Erythroblast (primary cell): ENCODE results near the gene CD300C.
"Not testable (repeated sequence)": the region's sequence is repeated elsewhere in the genome, so short reads cannot be mapped to it uniquely, and the experiment has no call there.

ENCODE experiments used
- DNase-seq, 2 experiments: peaks; one replicate each; lab custom pipeline; 2025; lab: John Stamatoyannopoulos, UW
- GATA1 ChIP-seq: IDR thresholded peaks from 2 replicates; pipeline ENCODE4 v1.6.1; 2011; ENCODE audit warnings: low read depth, mild to moderate bottlenecking, control low read depth, low read length, moderate library complexity
- POLR2A ChIP-seq: IDR thresholded peaks from 2 replicates; pipeline ENCODE4 v1.6.1; 2011; ENCODE audit warnings: mild to moderate bottlenecking, low read length

The CD300C gene

DNA sequence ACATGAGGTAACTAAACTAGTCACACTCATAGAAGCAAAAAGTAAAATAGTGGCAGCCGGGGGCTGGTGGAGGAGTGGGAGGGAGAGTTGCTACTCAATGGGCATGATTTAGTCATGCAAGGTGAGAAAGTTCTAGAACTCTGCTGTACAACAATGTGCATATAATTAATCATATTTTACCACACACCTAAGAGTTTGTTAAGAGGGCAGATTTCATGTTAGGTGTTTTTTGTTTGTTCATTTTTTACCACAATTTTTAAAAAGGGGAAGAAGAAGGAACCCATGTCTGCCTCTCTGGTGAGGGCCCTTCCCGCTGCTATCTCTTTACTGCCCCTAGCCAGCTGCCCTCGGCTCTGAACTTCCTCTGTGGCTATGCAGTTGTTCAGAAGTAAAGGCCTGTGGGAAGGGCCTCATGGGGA, 25.9 kb downstream of the CD300C start:
- TF ChIP-seq POLR2A: no peak
- TF ChIP-seq GATA1: no peak
- no peak for DNase-seq

DNA sequence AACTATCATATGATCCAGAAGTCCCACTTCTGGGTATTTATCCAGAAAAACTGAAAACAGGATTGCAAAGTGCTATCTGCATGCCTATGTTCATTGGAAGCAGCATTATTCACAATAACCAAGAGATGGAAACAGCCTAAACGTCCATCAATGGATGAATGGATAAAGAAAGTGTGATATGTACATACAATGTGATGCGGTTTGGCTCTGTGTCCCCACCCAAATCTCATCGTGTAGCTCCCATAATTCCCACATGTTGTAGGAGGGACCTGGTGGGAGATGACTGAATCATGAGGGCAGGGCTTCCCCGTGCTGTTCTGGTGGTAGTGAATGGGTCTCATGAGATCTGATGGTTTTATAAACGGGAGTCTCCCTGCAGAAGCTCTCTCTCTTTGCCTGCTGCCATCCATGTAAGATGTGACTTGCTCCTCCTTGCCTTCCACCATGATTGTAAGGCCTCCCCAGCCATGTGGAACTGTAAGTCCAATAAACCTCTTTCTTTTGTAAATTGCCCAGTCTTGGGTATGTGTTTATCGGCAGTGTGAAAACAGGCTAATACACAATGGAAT, 27.4 kb downstream of the CD300C start:
- DNase-seq: not testable (repeated sequence)

DNA sequence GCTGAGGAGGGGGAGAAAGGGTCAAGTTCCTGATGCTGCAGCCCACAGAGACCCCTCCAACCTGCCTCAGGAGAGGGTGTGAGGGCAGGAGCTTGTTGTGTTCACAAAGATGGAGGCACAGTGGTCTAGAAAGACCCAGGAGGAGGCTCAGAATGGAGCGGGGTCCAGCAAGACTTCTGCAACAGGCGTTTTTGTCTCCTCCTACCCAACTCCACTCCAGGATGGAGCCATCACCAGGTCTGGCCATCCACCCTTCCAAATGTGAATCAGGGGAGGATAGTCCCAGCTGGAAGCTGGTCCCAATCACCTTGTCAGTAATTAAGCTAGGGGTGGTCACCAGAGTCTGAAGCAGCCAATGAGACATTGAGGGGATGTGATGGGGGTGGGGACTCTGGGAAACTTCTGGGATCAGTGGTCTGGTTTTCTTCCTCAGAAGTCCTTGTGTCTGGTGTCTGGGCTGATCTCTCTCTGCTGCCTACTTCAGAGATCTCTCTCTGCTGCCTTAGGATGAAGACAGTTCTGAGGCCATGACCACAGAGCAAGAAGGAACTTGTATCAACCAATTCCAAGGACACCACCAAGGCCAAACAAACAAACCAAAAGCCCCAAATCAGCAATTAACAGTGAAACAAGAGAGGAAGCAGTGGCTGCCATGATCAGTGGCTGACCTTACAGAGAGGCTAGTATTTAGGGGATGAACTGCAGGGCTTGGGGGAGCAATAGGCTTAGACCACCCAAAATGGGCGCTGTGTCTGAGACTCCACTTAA, 29.2 kb downstream of the CD300C start:
- DNase-seq: no peak
- TF ChIP-seq GATA1 (no peak), POLR2A (no peak)

DNA sequence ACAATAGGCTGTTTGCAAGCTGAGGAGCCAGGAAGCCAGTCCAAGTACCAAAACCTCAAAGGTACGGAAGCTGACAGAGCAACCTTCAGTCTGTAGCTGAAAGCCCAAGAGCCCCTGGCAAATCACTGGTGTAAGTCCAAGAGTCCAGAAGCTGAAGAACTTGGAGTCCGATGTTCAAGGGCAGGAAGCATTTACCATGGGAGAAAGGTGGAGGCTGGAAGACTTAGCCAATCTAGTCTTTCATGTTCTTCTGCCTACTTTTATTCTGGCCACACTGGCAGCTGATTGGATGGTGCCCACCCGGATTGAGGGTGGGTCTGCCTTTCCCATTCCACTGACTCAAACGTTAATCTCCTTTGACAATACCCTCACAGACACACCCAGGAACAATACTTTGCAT, 30.0 kb downstream of the CD300C start:
- TF ChIP-seq POLR2A: no peak
- DNase-seq: no peak

DNA sequence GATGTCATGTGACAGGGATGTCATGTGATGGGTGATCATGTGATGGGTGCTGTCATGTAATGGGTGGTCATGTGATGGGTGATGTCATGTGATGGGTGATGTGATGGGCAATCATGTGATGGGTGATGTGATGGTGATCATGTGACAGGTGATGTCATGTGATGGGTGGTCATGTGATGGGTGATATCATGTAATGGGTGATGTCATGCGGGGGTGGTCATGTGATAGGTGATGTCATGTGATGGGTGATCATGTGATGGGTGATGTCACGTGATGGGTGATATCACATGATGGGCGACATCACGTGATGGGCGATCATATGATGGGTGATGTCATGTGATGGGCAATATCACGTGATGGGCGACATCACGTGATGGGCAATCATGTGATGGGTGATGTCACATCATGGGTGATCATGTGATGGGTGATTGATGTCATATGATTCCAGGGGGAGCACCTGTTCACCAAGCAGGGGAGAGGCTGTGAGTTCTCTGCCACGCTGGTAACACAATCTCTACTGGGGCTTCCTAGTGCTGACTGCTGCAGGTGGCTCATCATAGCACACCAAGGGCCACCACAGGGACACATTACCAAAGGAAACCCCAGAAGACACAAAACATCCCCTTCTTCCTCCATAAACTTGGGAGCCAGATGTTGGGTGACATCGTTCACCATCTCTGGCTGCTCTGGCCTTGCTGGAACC, 31.1 kb downstream of the CD300C start:
- TF ChIP-seq GATA1: no peak
- no peak for DNase-seq

DNA sequence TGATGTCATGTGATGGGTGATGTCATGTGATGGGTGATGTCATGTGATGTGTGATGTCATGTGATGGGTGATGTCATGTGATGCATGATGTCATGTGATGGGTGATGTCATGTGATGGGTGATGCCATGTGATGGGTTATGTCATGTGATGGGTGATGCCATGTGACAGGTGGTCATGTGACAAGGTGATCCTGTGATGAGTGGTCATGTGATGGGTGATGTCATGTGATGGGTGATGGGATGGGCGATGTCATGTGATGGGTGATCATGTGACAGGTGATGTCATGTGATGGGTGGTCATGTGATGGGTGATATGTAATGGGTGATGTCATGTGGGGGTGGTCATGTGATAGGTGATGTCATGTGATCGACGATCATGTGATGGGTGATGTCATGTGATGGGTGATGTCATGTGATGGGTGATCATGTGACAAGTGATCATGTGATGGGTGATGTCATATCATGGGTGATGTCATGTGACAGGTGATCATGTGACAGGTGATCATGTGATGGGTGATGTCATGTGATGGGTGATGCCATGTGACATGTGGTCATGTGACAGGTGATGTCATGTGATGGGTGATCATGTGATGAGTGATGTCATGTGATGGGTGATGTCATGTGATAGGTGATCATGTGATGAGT, 31.8 kb downstream of the CD300C start:
- peak; percentile 88 to 91 for DNase-seq
- TF ChIP-seq GATA1 (no peak), POLR2A (no peak)

DNA sequence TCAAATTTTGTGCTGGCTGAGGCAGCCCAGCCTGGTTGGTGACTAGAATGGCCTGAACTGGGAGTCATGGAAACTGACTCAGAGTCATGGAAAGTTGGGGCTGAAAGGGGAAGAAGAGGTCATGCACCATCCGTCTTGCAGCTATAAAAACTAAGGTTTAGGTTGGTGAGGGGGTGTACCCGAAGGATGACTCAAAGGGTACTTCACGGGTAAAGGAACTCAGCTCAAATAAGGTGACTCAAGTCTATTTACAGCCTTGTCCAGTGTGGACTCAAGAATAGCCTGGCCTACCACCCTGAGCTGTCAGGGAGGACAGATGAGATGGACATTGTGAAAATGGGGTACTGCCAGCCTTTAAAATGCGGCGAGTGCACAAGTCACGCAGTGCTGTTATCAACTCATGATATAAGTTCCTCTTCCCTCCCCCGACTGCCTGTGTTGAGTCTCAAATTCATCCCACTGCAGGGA, 33.3 kb downstream of the CD300C start:
- peak in 1 of 2 experiments; percentile 21 for DNase-seq
- TF ChIP-seq POLR2A: no peak
- TF ChIP-seq GATA1: no peak

DNA sequence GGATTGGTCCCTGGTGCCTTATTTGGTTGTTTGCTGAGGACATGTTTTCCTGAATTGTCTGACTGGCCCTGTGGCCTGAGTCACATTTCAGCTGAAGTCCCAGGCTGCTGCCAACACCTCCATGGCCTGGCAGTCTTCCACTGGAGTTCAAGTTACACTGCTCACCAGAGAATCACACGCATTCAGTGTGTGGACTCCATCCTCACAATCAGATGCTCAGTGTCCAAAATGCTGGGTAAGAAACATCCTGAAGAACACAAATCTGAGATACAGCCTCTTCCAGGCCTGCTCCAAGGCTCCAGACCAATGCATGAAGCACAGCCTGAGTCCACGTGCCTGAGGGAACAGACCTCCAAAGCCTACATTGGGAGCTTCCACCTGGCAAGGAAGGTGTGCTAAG, 33.9 kb downstream of the CD300C start:
- DNase-seq: no peak
- TF ChIP-seq GATA1 (no peak), POLR2A (no peak)

DNA sequence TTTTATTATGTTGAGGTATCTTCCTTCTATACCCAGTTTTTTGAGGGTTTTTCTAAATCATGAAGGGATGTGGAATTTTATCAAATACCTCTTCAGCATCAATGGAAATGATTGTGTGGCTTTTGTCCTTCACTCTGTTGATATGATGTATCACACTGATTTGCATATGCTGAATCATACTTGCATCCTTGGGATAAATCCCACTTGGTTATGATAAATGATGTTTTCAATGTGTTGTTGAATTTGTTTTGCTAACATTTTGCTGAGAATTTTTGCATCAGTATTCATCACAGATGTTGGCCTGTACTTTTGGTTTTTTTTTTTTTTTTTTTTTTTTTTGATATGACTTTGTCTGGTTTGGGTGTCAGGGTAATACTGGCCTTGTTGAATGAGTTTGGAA, 37.8 kb downstream of the CD300C start:
- TF ChIP-seq GATA1 (no peak), POLR2A (no peak)
- no peak for DNase-seq

DNA sequence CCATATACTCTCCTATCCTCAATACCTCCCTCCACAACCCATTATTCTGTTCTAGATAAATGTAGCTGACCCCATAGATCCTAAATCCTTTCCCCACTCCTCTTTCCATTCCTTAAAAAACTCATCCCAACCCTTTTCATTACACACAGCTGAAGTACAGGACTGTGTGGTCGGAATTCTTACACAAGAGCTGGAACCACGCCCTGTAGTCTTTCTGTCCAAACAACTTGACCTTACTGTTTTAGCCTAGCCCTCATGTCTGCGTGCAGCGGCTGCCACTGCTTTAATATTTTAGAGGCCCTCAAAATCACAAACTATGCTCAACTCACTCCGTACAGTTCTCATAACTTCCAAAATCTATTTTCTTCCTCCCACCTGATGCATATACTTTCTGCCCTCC, 42.0 kb downstream of the CD300C start:
- DNase-seq: not testable (repeated sequence)

DNA sequence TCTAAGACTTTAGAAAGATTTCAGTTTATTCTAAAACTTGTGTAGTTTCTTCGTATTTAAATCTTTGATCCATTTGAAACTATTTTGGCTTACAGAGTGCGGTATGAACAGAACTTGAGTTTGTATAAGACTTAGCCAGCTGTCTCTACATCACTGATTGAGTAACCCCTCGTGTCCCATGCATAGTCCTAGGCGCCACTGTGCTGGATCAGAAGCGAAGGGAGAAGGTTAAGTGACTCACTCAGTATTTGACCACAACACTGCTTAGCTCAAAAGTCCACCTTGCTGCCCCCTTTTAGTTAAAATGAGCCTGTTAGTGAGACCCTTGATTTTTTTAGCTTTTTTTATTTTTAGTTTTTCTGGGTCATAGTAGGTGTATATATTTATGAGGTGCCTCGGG, 43.1 kb downstream of the CD300C start:
- DNase-seq: no peak
- no peak for TF ChIP-seq GATA1
- TF ChIP-seq POLR2A: no peak

DNA sequence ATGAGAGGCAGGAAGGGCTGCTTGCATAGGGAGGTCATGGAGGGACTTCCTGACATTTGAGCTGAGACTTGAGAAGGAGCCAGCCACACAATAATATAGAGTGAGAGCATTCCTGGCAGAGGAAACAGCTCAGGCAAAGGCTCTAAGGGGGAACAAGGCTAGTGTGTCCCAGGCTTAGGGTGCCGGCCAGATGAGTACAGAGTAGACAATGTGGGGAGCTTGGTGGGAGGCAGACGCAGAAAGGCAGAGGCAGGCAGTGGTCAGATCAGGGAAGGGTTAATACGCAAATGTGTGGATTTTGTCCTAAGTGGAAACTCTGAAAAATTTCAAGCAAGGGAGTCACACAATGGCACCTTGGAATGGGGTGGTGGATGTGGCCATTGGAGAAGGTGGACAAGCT, 45.9 kb downstream of the CD300C start:
- no peak for DNase-seq
- no peak for TF ChIP-seq POLR2A
- no peak for TF ChIP-seq GATA1

DNA sequence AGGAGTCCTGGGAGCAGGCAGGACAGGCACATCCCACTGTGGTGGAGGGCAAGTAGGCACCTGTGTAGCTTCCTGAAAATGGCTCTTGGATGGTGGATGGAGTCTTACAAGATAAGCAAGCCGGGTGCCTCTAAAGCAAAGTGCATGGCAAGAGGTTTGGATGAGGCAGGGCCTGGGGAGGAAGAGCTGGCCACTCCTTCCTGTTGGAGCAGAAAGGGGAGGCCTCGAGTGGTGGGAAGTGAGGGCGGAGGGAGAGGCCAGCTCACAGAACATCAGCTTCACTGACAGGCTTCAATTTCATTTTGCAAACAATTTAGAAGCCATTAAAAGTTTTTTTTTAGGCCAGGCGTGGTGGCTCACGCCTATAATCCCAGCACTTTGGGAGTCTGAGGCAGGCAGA, 48.4 kb downstream of the CD300C start:
- TF ChIP-seq GATA1 (no peak), POLR2A (no peak)
- DNase-seq: no peak

DNA sequence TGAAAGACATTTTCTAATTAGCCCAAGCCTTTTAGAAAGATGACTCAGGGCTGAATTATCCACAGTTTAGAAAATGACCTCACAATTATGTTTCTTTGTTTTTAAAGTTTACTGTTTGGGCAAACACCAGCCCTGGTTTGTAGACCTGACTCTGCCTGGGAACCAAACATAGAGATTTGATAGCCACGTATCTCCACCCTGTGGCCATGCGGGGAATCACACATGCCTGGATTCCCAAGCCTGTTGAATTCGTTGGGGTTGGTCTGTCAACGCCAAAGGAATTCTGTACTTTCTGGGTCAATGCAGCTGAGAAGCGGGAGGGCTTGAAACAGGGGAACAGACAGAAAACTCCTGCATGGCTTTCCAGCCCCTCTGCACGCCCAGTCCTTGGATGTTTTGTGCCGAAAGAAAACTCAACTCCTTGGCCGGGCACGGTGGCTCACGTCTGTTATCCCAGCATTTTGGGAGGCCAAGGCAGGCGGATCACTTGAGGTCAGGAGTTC, 52.5 kb downstream of the CD300C start:
- no peak for TF ChIP-seq POLR2A
- no peak for TF ChIP-seq GATA1
- DNase-seq: peak; percentile 40 to 70

DNA sequence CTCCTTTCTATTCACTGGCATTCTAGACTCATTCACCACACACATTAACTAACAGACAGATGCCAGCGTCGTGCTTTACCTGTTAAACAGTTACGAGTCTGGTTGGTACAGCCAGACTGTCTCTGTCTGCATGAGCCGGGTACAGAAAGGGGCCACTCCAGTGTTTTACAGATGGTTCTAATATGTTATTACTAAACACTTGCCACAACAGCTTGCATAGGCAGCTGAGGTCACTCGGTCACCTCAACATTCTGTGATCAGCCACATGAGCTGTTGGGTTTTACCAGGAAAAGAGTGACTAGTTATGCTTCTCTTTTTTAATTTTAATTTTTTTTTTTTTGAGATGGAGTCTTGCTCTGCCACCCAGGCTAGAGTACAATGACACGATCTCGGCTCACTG, 54.3 kb downstream of the CD300C start:
- DNase-seq: no peak
- no peak for TF ChIP-seq POLR2A
- TF ChIP-seq GATA1: no peak
